ENCODE data around the gene VOPP1.
A peak's percentile ranks its signal among the peaks of the same experiment; 100 is the strongest.

Gene VOPP1

GRCh38 chr7:55570939-55571338, 1.4 kb downstream of the VOPP1 start:
- DNase-seq (ENCODE audit: low spot score), result no peak
- in situ Hi-C loops (cut with MboI; ENCODE audit: low pct_unique_long_range_greater_than_20kb, low sequenced_read_pairs, unreplicated experiment), result no loop called here
- no peak for TF ChIP-seq CTCF (IDR thresholded peaks at IDR 0.05; ENCODE audit: extremely low read depth, insufficient read depth, missing control alignments)

DNA sequence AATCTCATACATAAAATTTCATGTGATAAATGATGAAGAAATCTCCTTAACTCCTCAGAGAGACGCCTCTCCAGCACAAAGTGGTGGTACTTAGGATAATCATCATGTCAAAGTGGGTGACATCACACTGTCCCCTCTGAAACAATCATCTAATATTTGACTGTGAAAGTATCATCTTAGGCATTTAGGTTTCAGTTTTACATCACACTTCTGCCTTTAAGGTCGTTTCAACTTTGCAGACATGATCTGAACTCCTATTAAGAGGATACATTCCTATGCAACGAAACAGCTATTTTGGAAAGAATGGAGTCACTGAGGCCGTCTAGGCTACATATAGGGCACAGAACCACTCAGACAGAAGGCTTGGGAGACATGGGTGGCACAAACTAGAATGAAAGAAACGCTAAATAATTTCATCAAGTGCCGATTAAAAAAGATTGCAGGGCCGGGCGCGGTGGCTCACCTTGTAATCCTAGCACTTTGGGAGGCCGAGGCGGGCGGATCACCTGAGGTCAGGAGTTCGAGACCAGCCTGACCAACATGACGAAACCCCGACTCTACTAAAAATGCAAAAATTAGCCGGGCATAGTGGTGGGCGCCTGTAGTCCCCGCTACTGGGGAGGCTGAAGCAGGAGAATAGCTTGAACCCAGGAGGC, 2.0 kb downstream of the VOPP1 start:
- in situ Hi-C loops (cut with MboI; ENCODE audit: low pct_unique_long_range_greater_than_20kb, low sequenced_read_pairs, unreplicated experiment), result no loop called here
- DNase-seq (ENCODE audit: low spot score), result peak; percentile 79
- TF ChIP-seq CTCF (IDR thresholded peaks at IDR 0.05; ENCODE audit: extremely low read depth, insufficient read depth, missing control alignments), result no peak

- TF ChIP-seq CTCF (IDR thresholded peaks at IDR 0.05; ENCODE audit: extremely low read depth, insufficient read depth, missing control alignments), result no peak
- DNase-seq (ENCODE audit: low spot score), result no peak
- in situ Hi-C loops (cut with MboI; ENCODE audit: low pct_unique_long_range_greater_than_20kb, low sequenced_read_pairs, unreplicated experiment), result no loop called here
Observed at GRCh38 chr7:55569797-55570196, 2.5 kb downstream of the VOPP1 start.

DNA sequence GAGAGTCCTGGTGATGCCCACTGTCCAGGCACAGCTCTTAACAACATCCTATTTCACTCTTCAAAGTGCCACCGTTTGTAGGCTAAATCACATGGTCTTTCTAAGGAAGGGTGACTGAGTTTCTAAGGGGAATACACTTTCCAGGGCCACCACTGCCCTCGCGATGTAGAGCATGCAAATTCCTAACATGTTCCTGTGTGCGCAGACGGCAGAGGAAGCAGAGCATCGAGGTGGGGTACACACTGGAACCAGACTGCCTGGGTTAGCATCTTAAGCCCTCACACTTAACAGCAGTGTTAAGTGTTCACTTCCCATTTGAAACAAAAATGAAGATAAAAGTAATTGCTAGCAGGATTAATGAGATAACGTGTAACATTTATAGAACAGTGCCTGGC, 3.0 kb downstream of the VOPP1 start:
- TF ChIP-seq CTCF (IDR thresholded peaks at IDR 0.05; ENCODE audit: extremely low read depth, insufficient read depth, missing control alignments), result no peak
- in situ Hi-C loops (cut with MboI; ENCODE audit: low pct_unique_long_range_greater_than_20kb, low sequenced_read_pairs, unreplicated experiment), result no loop called here
- DNase-seq (ENCODE audit: low spot score), result no peak

GRCh38 chr7:55568613-55569268, 3.6 kb downstream of the VOPP1 start:
- TF ChIP-seq CTCF (IDR thresholded peaks at IDR 0.05; ENCODE audit: extremely low read depth, insufficient read depth, missing control alignments), result no peak
- no peak for DNase-seq (ENCODE audit: low spot score)
- in situ Hi-C loops (cut with MboI; ENCODE audit: low pct_unique_long_range_greater_than_20kb, low sequenced_read_pairs, unreplicated experiment), result no loop called here

- no peak for TF ChIP-seq CTCF (IDR thresholded peaks at IDR 0.05; ENCODE audit: extremely low read depth, insufficient read depth, missing control alignments)
- no peak for DNase-seq (ENCODE audit: low spot score)
- in situ Hi-C loops (cut with MboI; ENCODE audit: low pct_unique_long_range_greater_than_20kb, low sequenced_read_pairs, unreplicated experiment), result no loop called here
Observed at GRCh38 chr7:55567571-55567970, 4.7 kb downstream of the VOPP1 start.
